GM18519 (cell line): Measurements from ENCODE around the gene FCGR3B.
"Not testable (repeated sequence)": the region's sequence is repeated elsewhere in the genome, so short reads cannot be mapped to it uniquely, and the experiment has no call there.

ENCODE experiments used
- ATAC-seq: cut with Tn5 transposase; IDR thresholded peaks from one replicate; pipeline ENCODE4 v1.9.1; 2021; ENCODE audit warnings: mild to moderate bottlenecking, moderate library complexity; ENCODE audit not compliant: unreplicated experiment, low FRiP score

Gene FCGR3B

DNA sequence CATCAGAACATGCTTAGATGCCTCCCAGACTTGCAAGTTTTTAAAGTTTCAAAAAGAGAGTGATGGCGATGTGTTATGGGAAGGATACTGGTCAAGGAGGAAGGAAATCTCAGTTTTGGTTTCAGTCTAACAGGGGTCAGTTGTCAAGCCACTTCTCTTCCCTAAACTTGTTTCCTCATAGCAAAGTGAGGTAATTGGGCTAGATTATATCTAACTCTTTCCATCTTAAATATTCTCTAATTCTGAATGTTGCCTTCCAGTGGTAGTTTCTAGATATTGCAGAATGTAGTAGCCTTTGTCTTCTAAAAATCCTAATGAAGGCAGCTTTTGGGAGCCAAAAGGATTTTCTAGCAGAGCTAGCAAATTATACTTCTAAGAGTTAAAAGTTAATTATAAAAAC, 11.7 kb upstream of the FCGR3B start:
- ATAC-seq = not testable (repeated sequence)

DNA sequence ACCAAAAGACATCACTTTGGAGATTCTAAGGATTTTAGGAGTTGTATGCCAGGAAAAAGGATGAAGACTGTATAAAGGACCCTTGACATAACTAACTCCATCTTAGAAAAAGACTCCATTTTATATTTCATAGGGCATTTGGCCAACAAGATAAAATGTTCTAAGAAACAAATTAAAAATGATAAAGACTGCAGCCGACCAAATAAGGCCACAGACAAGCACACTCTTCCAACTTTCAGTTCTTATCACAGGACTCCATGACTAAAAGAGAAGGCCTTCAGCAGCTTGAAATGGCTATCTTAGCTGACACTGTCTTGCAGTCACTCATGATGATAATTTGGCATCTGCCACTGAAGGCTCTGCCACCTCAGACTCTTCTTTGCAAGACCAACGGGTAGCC, 8.2 kb upstream of the FCGR3B start:
- not testable (repeated sequence) for ATAC-seq

DNA sequence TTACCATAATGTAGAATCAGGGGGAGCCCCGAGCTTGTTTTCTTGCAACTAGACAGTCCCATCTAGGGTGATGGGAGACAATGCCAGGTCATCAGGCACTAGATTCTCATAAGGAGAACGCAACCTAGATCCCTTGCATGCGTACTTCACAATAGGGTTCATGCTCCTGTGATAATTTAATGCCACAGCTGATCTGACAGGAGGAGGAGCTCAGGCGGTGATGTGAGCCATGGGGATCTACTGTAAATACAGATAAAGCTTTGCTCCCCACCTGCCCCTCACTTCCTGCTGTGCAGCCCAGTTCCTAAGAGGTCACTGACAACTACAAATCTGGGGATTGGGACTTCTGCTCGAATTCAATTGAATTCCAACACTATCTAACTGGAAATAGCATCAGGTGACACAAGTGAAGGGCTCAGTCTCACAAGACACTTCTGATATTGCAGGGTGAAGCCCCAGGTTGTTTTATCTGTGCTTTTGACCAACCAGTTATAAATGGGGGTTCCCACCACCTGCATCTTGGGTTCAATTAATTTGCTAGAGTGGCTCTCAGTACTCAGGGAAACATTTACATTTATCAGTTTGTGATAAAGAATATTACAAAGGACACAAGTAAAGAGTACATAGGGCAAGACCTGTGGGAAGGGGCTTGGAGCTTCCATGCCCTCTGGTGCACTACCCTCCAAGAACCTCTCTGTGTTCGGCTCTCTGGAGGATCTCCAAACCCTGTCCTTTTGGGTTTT, 7.4 kb upstream of the FCGR3B start:
- not testable (repeated sequence) for ATAC-seq

GRCh38 chr1:161636976-161637375, 6.0 kb upstream of the FCGR3B start:
- ATAC-seq = not testable (repeated sequence)

DNA sequence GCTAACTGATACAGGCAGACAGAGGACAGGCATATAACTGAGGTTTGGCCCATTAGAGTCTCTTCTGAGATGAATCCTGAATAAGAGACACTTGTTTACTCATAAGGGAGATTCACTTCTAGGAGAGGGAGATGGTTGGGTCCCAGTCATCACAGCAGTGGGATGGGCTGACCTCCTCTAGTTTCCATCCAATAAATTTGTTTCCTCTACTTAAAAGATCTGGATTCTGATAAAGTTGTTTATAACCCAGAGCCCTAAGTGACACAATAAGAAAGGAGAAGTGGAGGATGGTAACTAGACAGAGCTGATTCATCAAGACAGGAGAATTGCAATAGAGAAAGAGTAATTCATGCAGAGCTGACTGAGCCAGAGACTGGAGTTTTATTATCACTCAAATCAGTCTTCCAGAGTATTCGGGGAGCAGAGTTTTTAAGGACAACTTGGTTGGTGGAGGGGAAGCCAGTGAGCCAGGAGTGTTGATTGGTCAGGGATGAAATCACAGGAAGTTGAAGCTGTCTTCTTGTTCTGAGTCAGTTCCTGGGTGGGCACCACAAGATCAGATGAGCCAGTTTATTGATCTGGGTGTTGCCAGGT, 5.3 kb upstream of the FCGR3B start:
- not testable (repeated sequence) for ATAC-seq

GRCh38 chr1:161634993-161635392, 4.0 kb upstream of the FCGR3B start:
- ATAC-seq = not testable (repeated sequence)

GRCh38 chr1:161630128-161630742, 741 bp downstream of the FCGR3B start:
- not testable (repeated sequence) for ATAC-seq

GRCh38 chr1:161626445-161627146, 4.4 kb downstream of the FCGR3B start:
- not testable (repeated sequence) for ATAC-seq

DNA sequence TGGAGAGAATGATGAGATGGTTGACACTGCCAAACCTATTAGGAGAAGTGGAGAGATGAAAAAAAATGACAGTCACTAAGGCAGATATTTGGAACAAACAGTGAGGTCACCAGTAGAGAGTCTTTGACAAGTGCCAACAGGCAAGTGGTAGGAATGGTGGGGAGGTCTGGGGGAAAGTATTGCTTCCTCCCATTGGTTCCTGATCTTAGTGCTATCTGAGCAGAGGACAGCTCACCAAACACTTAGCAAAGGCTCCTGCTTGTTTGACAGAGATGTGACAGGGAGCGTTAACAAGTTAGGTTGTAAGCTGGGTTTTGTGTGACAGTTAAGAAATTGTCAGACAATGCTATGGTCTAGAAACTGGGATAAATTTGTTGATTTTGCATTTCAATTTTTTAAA, 6.4 kb downstream of the FCGR3B start:
- ATAC-seq = not testable (repeated sequence)

GRCh38 chr1:161623401-161624051, 7.5 kb downstream of the FCGR3B start:
- not testable (repeated sequence) for ATAC-seq

GRCh38 chr1:161622054-161622453, 8.9 kb downstream of the FCGR3B start:
- not testable (repeated sequence) for ATAC-seq

- not testable (repeated sequence) for ATAC-seq
Measured at GRCh38 chr1:161621181-161622000, 9.6 kb downstream of the FCGR3B start.

DNA sequence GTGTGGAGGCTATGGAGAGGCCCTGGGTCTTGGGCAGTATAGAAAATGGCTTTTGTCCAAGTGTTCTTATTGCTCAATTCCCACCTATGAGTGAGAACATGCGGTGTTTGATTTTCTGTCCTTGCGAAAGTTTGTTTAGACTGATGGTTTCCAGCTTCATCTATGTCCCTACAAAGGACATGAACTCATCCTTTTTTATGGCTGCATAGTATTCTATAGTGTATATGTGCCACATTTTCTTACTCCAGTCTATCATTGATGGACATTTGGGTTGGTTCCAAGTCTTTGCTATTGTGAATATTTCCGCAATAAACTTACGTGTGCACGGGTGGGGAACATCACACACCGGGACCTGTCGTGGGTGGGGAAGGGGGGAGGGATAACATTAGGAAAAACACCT, 10.6 kb downstream of the FCGR3B start:
- not testable (repeated sequence) for ATAC-seq

DNA sequence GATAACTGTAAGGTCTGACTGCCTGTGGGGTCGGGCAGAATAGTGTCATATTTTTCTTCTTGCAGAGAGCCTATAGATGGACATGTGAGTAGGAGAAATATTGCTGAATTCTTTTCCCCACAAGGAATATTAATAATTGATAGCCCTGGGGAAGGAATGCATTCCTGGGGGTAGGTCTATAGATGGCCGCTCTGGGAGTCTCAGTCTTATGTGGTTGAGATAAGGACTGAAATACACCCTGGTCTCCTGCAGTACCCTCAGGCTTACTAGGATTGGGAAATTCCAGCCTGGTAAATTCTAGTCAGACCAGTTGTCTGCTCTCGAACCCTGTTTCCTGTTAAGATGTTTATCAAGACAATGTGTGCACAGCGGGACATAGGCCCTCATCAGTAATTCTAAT, 12.5 kb downstream of the FCGR3B start:
- ATAC-seq = not testable (repeated sequence)

GRCh38 chr1:161616417-161616816, 14.6 kb downstream of the FCGR3B start:
- not testable (repeated sequence) for ATAC-seq

DNA sequence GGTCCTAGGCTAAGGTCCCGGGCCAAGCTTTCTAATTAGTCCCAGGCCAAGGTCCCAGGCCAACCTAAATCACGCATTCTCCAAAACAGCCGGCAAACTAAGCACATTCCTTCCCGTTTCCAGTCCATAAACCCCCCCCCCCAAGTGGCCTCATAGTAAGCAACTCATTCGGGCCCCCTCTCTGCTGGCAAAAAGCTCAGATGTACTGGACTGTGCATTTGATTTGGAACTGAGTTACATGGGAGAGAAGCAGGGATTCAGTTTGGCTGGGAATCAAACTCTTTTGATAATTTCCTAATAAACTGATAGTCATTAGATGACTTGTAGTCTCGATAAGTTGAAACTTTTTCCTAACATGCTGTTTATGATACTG, 17.8 kb downstream of the FCGR3B start:
- not testable (repeated sequence) for ATAC-seq

- ATAC-seq = peak; percentile 66
Measured at GRCh38 chr1:161612322-161613141, 18.4 kb downstream of the FCGR3B start.

GRCh38 chr1:161611866-161612321, 19.1 kb downstream of the FCGR3B start:
- not testable (repeated sequence) for ATAC-seq

GRCh38 chr1:161610198-161610597, 20.8 kb downstream of the FCGR3B start:
- ATAC-seq = not testable (repeated sequence)
